UCSD-AML1 (cell line): ENCODE measurements around the gene NUP35.

Source experiments
- DNase-seq: peaks from one replicate; lab custom pipeline; 2025; ENCODE audit not compliant: unreplicated experiment; lab: John Stamatoyannopoulos, UW

The NUP35 gene

GRCh38 chr2:183207110-183207509, 82.9 kb downstream of the NUP35 start:
- no peak for DNase-seq

DNA sequence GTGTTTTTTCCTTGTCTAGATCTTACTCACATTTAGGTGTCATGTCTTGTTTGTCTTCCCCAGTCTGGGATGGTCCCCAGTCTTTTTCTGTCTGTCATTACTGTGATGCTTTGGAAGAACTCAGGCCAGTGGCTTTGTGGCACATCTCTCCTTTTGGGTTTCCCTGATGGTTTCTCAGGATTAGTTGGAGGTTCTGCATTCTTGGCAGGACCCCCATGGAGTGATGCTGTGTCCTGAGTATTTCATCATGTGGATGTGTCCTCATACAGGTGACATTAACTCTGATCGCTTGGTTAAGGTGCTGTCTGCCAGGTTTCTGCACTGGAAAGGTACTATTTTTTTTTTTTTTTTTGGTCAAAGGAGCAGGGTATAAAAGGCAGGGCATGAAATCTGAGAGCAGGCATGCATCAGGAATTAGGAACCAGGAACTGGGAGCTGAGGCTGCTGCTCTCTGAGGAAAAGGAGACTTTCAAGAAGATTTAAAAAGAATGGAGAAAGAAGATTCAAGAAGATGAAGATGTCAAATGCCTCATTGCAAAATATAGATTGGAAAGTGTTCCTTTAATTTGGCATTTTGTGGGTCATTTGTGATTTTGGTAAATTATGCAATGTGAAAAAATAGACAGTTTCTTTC, 85.3 kb downstream of the NUP35 start:
- no peak for DNase-seq
